HG03354 (cell line): ENCODE data around the gene PEAK3.
"Not testable (repeated sequence)": the region's sequence is repeated elsewhere in the genome, so short reads cannot be mapped to it uniquely, and the experiment has no call there.

Source experiments
- ATAC-seq: cut with Tn5 transposase; IDR thresholded peaks from one replicate; pipeline ENCODE4 v1.9.1; 2021; ENCODE audit warnings: mild to moderate bottlenecking; ENCODE audit not compliant: unreplicated experiment, poor library complexity, severe bottlenecking

Gene PEAK3

DNA sequence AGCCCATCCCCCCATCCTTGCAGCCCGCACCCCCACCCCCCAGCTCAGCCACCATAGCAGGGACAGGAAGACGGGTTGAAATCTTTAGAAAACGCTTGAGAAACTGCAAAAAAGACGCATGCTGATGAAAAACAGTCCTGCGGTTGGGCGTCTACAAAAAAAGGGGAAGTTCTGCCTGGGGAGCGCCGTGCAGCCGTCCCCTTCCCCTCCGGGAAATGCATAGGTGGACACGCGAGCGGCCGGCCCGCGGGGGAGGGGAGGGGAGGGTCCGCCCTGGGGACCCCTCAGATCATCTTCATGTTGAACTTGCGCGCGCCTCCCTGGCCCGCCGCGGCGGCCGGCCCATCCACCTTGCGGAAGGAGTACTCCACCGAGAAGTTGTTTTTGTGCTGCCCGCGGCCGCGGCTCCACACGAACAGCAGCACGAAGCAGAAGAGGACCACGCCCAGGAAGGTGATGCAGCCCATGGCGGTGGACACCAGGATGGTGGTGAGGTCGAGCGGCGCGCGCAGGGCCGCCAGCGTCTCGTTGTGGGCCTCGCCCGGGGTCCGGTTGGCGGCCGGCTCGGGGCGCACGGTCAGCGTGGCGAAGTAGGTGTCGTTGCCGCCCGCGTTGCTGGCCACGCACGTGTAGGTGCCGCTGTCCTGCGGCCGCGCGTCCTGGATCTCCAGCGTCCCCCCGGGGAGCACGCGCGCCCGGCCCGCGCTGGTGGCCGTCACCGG, 7.9 kb upstream of the PEAK3 start:
- ATAC-seq, result no peak

GRCh38 chr19:2288818-2289713, 7.1 kb upstream of the PEAK3 start:
- ATAC-seq, result no peak

DNA sequence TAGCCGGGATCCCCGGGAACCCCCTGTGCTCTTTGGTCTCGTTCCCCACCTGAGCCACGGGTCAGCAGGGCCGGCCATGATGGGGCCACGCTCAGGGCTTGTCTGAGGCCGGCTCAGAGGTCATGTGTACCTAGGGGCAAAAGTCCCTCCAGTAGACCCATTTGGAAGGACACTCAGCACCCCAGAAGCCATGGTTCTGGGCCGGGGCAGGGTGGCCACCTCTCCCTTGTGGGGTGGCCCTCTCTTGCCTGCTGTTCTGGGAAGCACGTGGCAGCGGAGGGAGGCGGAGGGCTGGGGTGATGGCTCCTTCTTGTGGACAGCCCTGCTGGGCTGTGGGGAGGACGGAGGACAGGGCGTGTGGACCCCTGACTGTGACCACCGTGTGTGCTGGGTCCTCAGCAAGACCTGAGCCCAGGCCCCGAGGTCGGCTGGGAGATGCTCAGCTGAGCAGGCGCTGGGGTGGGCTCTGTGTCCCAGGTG, 6.4 kb upstream of the PEAK3 start:
- no peak for ATAC-seq

- ATAC-seq, result no peak
Measured at GRCh38 chr19:2287585-2288337, 5.8 kb upstream of the PEAK3 start.

- ATAC-seq, result no peak
Measured at GRCh38 chr19:2286402-2287140, 4.6 kb upstream of the PEAK3 start.

DNA sequence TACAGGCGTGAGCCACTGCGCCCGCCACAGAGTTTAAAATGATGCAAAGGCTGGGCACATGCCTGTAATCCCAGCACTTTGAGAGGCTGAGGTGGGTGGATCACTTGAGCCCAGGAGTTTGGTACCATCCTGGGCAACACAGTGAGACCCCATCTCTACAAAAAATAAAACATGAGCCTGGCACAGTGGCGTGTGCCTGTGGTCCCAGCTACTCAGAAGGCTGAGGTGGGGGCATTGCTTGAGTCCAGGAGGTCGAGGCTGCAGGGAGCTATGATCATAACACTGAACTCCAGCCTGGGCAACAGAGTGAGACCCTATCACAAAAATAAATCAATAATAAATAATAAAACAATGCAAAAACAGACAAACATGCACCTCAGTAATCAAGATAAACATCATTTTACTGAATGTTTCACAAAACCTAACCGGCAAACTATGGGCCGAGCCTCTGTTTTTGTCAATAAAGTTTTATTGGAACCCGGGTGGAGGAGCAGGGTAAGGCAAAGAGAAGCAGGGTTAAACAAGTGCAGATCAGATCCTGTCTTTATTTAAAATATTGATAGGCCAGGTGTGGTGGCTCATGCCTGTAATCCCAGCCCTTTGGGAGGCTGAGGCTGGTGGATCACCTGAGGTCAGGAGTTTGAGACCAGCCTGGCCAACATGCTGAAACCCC, 2.0 kb upstream of the PEAK3 start:
- ATAC-seq, result no peak

DNA sequence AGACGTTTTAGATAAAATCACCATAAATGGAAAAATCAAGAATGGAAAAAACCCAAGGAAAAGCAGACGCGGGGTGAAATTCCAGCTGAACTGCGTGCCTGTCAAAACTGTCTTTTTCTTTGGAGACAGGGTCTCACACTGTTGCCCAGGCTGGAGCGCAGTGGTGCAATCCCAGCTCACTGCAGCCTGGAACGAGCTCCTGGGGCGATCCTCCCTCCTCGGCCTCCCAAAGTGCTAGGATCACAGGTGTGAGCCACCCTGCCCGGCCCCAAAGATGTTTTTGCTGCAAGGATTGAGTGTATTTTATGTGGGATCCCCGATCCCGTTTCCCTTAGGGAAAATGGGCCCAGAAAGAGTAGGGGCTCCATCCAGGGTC, 875 bp upstream of the PEAK3 start:
- no peak for ATAC-seq

DNA sequence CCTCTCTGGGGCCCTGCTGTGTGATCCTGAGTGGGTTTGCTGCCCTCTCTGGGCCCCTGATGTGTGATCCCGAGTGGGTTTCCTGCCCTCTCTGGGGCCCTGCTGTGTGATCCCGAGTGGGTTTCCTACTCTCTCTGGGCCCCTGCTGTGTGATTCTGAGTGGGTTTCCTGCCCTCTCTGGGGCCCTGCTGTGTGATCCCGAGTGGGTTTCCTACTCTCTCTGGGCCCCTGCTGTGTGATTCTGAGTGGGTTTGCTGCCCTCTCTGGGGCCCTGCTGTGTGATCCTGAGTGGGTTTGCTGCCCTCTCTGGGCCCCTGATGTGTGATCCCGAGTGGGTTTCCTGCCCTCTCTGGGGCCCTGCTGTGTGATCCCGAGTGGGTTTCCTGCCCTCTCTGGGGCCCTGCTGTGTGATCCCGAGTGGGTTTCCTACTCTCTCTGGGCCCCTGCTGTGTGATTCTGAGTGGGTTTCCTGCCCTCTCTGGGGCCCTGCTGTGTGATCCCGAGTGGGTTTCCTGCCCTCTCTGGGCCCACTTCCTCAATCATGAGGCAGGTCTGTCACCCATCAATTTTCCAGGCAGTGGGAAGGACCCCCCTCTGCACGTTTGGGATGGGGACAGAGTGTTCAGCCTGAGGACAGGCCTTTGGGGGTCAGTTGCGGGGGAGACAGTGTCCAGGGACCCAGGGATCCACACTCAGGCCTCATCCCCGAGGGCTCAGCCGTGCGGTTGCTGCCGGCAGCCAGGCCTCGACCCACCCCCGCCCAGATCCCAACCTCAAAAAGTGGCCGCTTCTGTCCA, 512 bp downstream of the PEAK3 start:
- ATAC-seq, result not testable (repeated sequence)

- ATAC-seq, result no peak
Measured at GRCh38 chr19:2280633-2281264, 1.2 kb downstream of the PEAK3 start.

GRCh38 chr19:2278459-2279158, 3.4 kb downstream of the PEAK3 start:
- no peak for ATAC-seq

DNA sequence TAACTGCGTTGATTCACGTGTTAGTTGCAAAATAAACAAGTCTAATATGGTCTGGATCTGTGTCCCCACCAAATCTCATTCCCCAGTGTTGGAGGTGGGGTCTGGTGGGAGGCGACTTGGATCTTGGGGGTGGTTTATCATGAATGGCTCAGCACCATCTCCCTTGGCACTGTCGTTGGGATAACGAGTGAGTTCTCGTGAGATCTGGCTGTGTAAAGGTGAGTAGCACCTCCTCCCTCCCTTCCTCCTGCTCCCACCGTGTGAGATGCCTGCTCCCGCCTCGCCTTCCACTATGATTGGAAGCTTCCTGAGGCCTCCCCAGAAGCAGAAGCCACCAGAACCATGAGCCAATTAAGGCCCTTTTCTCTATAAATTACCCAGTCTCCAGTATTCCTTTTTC, 4.8 kb downstream of the PEAK3 start:
- ATAC-seq, result no peak

GRCh38 chr19:2276429-2276986, 5.5 kb downstream of the PEAK3 start:
- no peak for ATAC-seq

DNA sequence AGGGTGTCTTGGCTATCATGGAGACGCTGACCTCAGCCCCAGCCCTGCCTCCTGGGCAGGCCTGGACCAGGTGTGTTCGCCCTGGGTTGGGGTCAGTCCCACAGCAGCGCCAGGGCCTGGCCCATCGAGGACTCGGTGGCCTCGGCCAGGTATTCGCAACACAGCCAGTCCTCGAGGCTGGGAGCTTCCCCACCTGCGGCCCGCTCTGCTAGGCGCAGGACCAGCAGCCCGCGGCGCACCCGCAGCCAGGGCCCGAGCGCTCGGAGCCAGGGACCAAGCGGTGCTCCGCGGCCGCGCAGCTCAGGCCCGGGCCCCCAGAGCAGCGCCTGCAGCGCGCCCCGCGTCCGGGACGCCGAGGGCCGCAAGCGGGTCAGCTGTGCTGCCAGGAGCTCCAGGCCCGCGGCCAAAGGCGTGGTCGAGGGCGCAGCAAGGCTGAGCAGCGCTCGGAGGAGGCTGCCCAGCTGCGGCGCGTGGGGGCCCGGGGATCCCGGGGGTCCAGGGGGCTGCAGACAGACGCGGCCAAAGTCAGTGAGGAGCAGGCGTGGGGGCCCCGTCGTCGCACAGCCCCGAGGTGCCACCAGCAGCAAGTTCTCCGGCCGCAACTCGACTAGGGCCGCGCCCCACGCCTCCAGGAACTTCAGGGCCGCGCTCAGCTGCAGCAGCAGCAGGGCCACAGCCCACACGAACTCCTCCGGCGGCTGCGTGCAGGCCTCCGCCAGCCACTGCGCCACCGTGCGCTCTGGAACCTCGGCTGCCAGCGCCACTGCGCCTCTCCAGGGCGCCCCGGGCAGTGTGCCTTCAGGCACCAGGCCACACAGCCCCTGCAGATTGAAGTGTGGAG, 6.2 kb downstream of the PEAK3 start:
- no peak for ATAC-seq

DNA sequence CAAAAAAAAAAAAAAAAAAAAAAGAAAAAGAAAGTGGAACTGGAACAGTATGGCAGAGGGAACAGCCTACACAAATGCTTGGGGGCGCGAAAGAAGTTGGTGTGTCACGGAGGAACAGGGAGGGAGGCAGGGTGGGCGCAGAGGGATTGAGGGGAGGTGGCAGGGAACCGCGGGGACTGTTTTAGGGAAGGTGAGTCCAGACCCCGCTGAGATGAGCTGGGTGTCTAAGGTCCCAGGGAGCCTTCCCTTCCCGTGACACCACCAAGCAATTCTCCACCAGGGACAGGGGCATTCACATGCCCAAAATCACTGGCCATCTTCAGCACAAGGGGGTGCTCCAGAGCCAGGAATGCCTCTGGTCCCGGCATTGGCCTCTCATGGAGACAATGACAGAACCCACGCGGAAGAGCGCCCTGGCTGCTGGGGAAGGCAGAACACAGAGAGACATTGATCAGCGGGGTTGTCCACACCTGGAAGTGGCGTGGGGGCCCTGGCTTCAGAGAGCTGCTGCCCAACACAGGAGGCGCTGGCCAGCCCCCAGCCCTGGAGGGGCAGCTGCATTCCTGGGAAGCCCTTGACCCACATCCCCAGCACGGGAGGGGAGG, 6.9 kb downstream of the PEAK3 start:
- ATAC-seq, result no peak

GRCh38 chr19:2274185-2274711, 7.7 kb downstream of the PEAK3 start:
- no peak for ATAC-seq
